HG02938 (cell line): ENCODE results near the gene TNS2.
"Not testable (repeated sequence)": the region's sequence is repeated elsewhere in the genome, so short reads cannot be mapped to it uniquely, and the experiment has no call there.

ENCODE experiments used
- ATAC-seq: cut with Tn5 transposase; IDR thresholded peaks from one replicate; pipeline ENCODE4 v1.9.1; 2021; ENCODE audit warnings: mild to moderate bottlenecking, moderate library complexity; ENCODE audit not compliant: unreplicated experiment

TNS2 gene

GRCh38 chr12:53112431-53112830, 62.6 kb downstream of the TNS2 start:
- ATAC-seq, result not testable (repeated sequence)

GRCh38 chr12:53113136-53113705, 63.4 kb downstream of the TNS2 start:
- no peak for ATAC-seq

DNA sequence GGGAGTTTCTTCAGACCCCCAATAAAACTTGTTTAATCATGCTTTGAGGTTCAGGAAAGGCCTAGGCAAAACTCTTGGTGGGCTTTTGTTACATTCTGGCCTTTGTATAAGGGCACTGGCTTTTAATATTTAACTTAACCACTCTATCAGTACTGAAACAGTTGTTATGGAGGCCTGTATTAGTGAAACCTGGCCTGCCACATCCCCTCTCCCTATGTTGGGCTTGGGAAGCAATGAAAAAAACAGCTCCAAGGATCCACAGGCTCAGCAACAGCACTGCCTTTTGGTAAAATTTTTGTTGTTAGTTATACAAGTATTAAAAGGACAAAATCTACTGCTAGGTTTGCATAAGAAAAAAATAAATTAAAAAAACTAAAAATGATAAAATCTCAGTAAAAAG, 64.1 kb downstream of the TNS2 start:
- ATAC-seq, result no peak
